H9 (cell line): ENCODE data around the gene MTRF1. TPM values are rescaled to one million over a fixed set of nuclear protein-coding genes. Genes with fewer than 3 reads are reported as not detected.

ENCODE experiments used
- DNase-seq: peaks from one replicate; pipeline ENCODE4 v3.0.0-alpha.2; 2017
- H2AFZ ChIP-seq: one replicate; pipeline ENCODE4 v1.6.1; 2013; ENCODE audit warnings: mild to moderate bottlenecking, low read length, control low read depth, moderate library complexity
- H2AK5ac ChIP-seq: 2 replicates; pipeline ENCODE4 v1.6.1; 2013; ENCODE audit warnings: low read length, control low read depth, mixed read lengths; ENCODE audit not compliant: insufficient read length
- H2BK120ac ChIP-seq: one replicate; pipeline ENCODE4 v1.6.1; 2013; ENCODE audit warnings: low read depth, mild to moderate bottlenecking, low read length, control low read depth, inconsistent platforms; ENCODE audit not compliant: poor library complexity, severe bottlenecking
- H2BK12ac ChIP-seq: 2 replicates; pipeline ENCODE4 v1.6.1; 2013; ENCODE audit warnings: low read length, control low read depth, mixed read lengths, low read depth; ENCODE audit not compliant: insufficient read length
- H2BK15ac ChIP-seq: 2 replicates; pipeline ENCODE4 v1.6.1; 2013; ENCODE audit warnings: low read depth, low read length, control low read depth
- H2BK20ac ChIP-seq: one replicate; pipeline ENCODE4 v1.6.1; 2013; ENCODE audit warnings: low read depth, mild to moderate bottlenecking, low read length, control low read depth, inconsistent platforms; ENCODE audit not compliant: poor library complexity, severe bottlenecking
- H2BK5ac ChIP-seq: 2 replicates; pipeline ENCODE4 v1.6.1; 2013; ENCODE audit warnings: low read length, control low read depth, mixed read lengths; ENCODE audit not compliant: insufficient read length
- H3K14ac ChIP-seq: 2 replicates; pipeline ENCODE4 v1.6.1; 2013; ENCODE audit warnings: low read length, control low read depth; ENCODE audit not compliant: insufficient read depth
- H3K18ac ChIP-seq: 2 replicates; pipeline ENCODE4 v1.6.1; 2013; ENCODE audit warnings: low read depth, mild to moderate bottlenecking, mixed read lengths, low read length, control low read depth; ENCODE audit not compliant: insufficient read length
- H3K23ac ChIP-seq: 2 replicates; pipeline ENCODE4 v1.6.1; 2013; ENCODE audit warnings: low read length, control low read depth, mixed read lengths, low read depth; ENCODE audit not compliant: insufficient read length
- H3K23me2 ChIP-seq: 2 replicates; pipeline ENCODE4 v1.6.1; 2013; ENCODE audit warnings: low read depth, mild to moderate bottlenecking, mixed read lengths, low read length, control low read depth; ENCODE audit not compliant: insufficient read length, poor library complexity, severe bottlenecking
- H3K27ac ChIP-seq: 2 replicates; pipeline ENCODE4 v1.5.1; 2013; ENCODE audit warnings: low read length, control low read depth, mixed read lengths, low read depth; ENCODE audit not compliant: insufficient read length
- H3K27me3 ChIP-seq: 2 replicates; pipeline ENCODE4 v1.6.1; 2013; ENCODE audit warnings: low read length, control low read depth, inconsistent platforms; ENCODE audit not compliant: insufficient read depth
- H3K4ac ChIP-seq: 2 replicates; pipeline ENCODE4 v1.6.1; 2013; ENCODE audit warnings: low read depth, mild to moderate bottlenecking, control low read depth, inconsistent platforms, low read length, moderate library complexity
- H3K4me1 ChIP-seq: 2 replicates; pipeline ENCODE4 v1.6.1; 2013; ENCODE audit warnings: low read length, control low read depth, inconsistent platforms; ENCODE audit not compliant: insufficient read depth
- H3K4me2 ChIP-seq: 2 replicates; pipeline ENCODE4 v1.6.1; 2013; ENCODE audit warnings: low read length, control low read depth, mixed read lengths; ENCODE audit not compliant: insufficient read length, insufficient read depth
- H3K56ac ChIP-seq: 2 replicates; pipeline ENCODE4 v1.6.1; 2013; ENCODE audit warnings: low read depth, mild to moderate bottlenecking, mixed read lengths, low read length, control low read depth; ENCODE audit not compliant: insufficient read length
- H3K79me1 ChIP-seq: 2 replicates; pipeline ENCODE4 v1.6.1; 2013; ENCODE audit warnings: low read depth, mild to moderate bottlenecking, moderate library complexity, low read length, control low read depth, inconsistent platforms; ENCODE audit not compliant: insufficient read depth, poor library complexity, severe bottlenecking
- H3K79me2 ChIP-seq: 2 replicates; pipeline ENCODE4 v1.6.1; 2013; ENCODE audit warnings: low read length, control low read depth, inconsistent platforms; ENCODE audit not compliant: insufficient read depth
- H3K9ac ChIP-seq: 2 replicates; pipeline ENCODE4 v1.6.1; 2013; ENCODE audit warnings: low read length, control low read depth, mixed read lengths; ENCODE audit not compliant: insufficient read length; ENCODE audit errors: extremely low read depth
- H3K9me3 ChIP-seq: one replicate; pipeline ENCODE4 v1.6.1; 2013; ENCODE audit warnings: low read depth, low read length, inconsistent platforms; ENCODE audit not compliant: control insufficient read depth
- H3T11ph ChIP-seq: one replicate; pipeline ENCODE4 v1.6.1; 2013; ENCODE audit warnings: mild to moderate bottlenecking, low read length, control low read depth, inconsistent platforms
- H4K20me1 ChIP-seq: one replicate; pipeline ENCODE4 v1.6.1; 2013; ENCODE audit not compliant: control insufficient read depth, insufficient read length, insufficient read depth
- H4K5ac ChIP-seq: 2 replicates; pipeline ENCODE4 v1.6.1; 2013; ENCODE audit warnings: low read depth, mild to moderate bottlenecking, mixed read lengths, low read length, control low read depth; ENCODE audit not compliant: insufficient read length
- H4K8ac ChIP-seq: replicated peaks from 2 replicates; pipeline ENCODE4 v1.6.1; 2013; ENCODE audit warnings: low read length, control low read depth, mixed read lengths, low read depth; ENCODE audit not compliant: insufficient read length
- H4K91ac ChIP-seq: 2 replicates; pipeline ENCODE4 v1.6.1; 2013; ENCODE audit warnings: low read depth, mild to moderate bottlenecking, moderate library complexity, mixed read lengths, low read length, control low read depth; ENCODE audit not compliant: insufficient read length
- H3K27ac Mint-ChIP-seq, 3 experiments: 2 replicates in 2 of 3; 3 replicates in 1 of 3; pipeline ENCODE4 v1.8.0; 2020 to 2021; ENCODE audit warnings: mixed read lengths in 3 of 3, mild to moderate bottlenecking in 1 of 3, moderate library complexity in 1 of 3
- H3K27me3 Mint-ChIP-seq: 2 replicates; pipeline ENCODE4 v1.8.0; 2021; ENCODE audit warnings: low read depth, mild to moderate bottlenecking, moderate library complexity, mixed read lengths
- H3K36me3 Mint-ChIP-seq, 3 experiments: 2 replicates in 2 of 3; 3 replicates in 1 of 3; pipeline ENCODE4 v1.8.0; 2020 to 2021; ENCODE audit warnings: low read depth in 3 of 3, mixed read lengths in 3 of 3; ENCODE audit not compliant: insufficient read depth in 1 of 3
- H3K4me1 Mint-ChIP-seq, 2 experiments: 2 replicates each; pipeline ENCODE4 v1.8.0; 2020; ENCODE audit warnings: mixed read lengths in 2 of 2
- H3K4me3 Mint-ChIP-seq, 2 experiments: 2 replicates in 1 of 2; 3 replicates in 1 of 2; pipeline ENCODE4 v1.8.0; 2020 to 2021; ENCODE audit warnings: mild to moderate bottlenecking in 2 of 2, mixed read lengths in 2 of 2, moderate library complexity in 1 of 2
- H3K9me3 Mint-ChIP-seq, 2 experiments: 2 replicates in 1 of 2; 3 replicates in 1 of 2; pipeline ENCODE4 v1.8.0; 2020; ENCODE audit warnings: mild to moderate bottlenecking in 2 of 2, mixed read lengths in 2 of 2, moderate library complexity in 1 of 2
- total RNA-seq: library from RNA; stranded (reverse); gene quantifications from 2 replicates; pipeline ENCODE4 v1.2.1, GENCODE V29; 2021
- TF ChIP-seq, protein P1 (sequence below): fragments of 200-600 bp; sonication (generic); conservative IDR thresholded peaks from 3 replicates; pipeline ENCODE4 v1.8.0; 2021; ENCODE audit warnings: antibody characterized with exemption, mild to moderate bottlenecking

Gene MTRF1
- total RNA-seq, 1 experiment from 2014 or later = 16.2 TPM

DNA sequence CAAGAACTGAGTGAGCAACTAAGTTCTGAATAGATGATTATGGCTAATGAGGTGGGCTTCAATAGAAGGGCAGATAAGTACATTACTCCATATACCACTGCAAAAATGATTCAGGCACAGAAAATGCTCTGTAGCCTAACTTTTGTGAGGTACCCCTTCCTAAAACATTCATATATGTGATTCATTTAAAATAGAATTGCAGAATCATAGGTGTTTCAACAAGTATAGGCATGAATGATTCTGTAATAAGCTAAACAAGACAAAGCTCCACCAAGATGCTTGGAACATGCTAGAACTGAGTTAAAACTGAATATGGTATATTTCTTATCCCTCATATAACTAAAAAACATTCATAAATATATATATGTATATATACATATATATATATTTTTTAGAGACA, 81.1 kb downstream of the MTRF1 start:
- Histone ChIP-seq H3K27me3 (no peaks in the 10 kb centered on the region), H3T11ph (no peak overlapping the region), H3K23me2 (no peaks in the 10 kb centered on the region), H3K9ac (no peak overlapping the region), H2BK12ac (no peak overlapping the region), H3K4me2 (no peak overlapping the region), H3K23ac (no peak overlapping the region), H3K27ac (no peak overlapping the region), H3K9me3 (no peaks in the 10 kb centered on the region), H4K8ac (no peak overlapping the region), H4K5ac (no peak overlapping the region), H2BK15ac (no peak overlapping the region), H3K14ac (no peak overlapping the region), H2BK5ac (no peak overlapping the region), H3K79me2 (0 out of 2 replicates have a peak, but pooled peaks cover 2% of the 10 kb centered on the region), H2BK120ac (no peak overlapping the region), H3K4ac (no peak overlapping the region), H3K18ac (no peak overlapping the region), H3K79me1 (no peaks in the 10 kb centered on the region), H3K4me1 (no peaks in the 10 kb centered on the region; the same call in 1 of the 2 replicates), H2AFZ (no peak overlapping the region), H4K20me1 (no peaks in the 10 kb centered on the region), H3K56ac (no peak overlapping the region), H4K91ac (no peak overlapping the region), H2AK5ac (no peak overlapping the region), H2BK20ac (no peak overlapping the region)
- TF ChIP-seq, protein P1, sequence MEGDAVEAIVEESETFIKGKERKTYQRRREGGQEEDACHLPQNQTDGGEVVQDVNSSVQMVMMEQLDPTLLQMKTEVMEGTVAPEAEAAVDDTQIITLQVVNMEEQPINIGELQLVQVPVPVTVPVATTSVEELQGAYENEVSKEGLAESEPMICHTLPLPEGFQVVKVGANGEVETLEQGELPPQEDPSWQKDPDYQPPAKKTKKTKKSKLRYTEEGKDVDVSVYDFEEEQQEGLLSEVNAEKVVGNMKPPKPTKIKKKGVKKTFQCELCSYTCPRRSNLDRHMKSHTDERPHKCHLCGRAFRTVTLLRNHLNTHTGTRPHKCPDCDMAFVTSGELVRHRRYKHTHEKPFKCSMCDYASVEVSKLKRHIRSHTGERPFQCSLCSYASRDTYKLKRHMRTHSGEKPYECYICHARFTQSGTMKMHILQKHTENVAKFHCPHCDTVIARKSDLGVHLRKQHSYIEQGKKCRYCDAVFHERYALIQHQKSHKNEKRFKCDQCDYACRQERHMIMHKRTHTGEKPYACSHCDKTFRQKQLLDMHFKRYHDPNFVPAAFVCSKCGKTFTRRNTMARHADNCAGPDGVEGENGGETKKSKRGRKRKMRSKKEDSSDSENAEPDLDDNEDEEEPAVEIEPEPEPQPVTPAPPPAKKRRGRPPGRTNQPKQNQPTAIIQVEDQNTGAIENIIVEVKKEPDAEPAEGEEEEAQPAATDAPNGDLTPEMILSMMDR = no peak
- Mint-ChIP-seq H3K9me3 (peaks cover 0 to 5% of the 10 kb centered on the region in 2 experiments; a peak in 1 of 5 replicates), H3K4me1 (peaks cover 0 to 4% of the 10 kb centered on the region in 2 experiments; a peak in 1 of 4 replicates), H3K27ac (no peak overlapping the region), H3K36me3 (no peaks in the 10 kb centered on the region; a peak in 2 of 7 replicates), H3K27me3 (no peaks in the 10 kb centered on the region), H3K4me3 (no peak overlapping the region)
- no peak for DNase-seq
